Natural killer cell (primary cell): ENCODE results near the gene ZNF521. TPM values are rescaled to one million over a fixed set of nuclear protein-coding genes. Genes with fewer than 3 reads are reported as not detected.

ENCODE experiments used
- ATAC-seq, 3 donors: fragments of 150-1000 bp in 2 of 3; fragments of 200-7000 bp in 1 of 3; cut with Tn5 transposase; 1 replicate in 1 of 3; 2 replicates in 2 of 3; pipeline ENCODE4 v1.10.0; 2021; ENCODE audit warnings: mild to moderate bottlenecking in 2 of 3, moderate library complexity in 2 of 3
- DNase-seq, 2 donors: peaks; one replicate each; pipeline versions ENCODE4 v3.0.0 to v3.0.0-alpha.2; 2013 to 2021; ENCODE audit warnings: mixed read lengths in 1 of 2
- H3K27ac ChIP-seq: one replicate; pipeline ENCODE4 v1.5.1; 2013; ENCODE audit warnings: mild to moderate bottlenecking, low read length
- H3K27me3 ChIP-seq: one replicate; pipeline ENCODE4 v1.6.1; 2013; ENCODE audit warnings: low read length; ENCODE audit not compliant: control insufficient read depth, insufficient read depth
- H3K36me3 ChIP-seq: one replicate; pipeline ENCODE4 v1.6.1; 2013; ENCODE audit warnings: low read length; ENCODE audit not compliant: control insufficient read depth, insufficient read depth
- H3K4me1 ChIP-seq: one replicate; pipeline ENCODE4 v1.6.1; 2013; ENCODE audit warnings: low read length; ENCODE audit not compliant: control insufficient read depth, insufficient read depth
- H3K4me3 ChIP-seq: one replicate; pipeline ENCODE4 v1.5.1; 2013; ENCODE audit warnings: low read length
- H3K9me3 ChIP-seq: one replicate; pipeline ENCODE4 v1.6.1; 2013; ENCODE audit warnings: low read length; ENCODE audit not compliant: control insufficient read depth, insufficient read depth
- H3K27ac Mint-ChIP-seq, 2 donors: one replicate each; pipeline ENCODE4 v1.8.0; 2022; ENCODE audit warnings: mild to moderate bottlenecking in 2 of 2, mixed read lengths in 2 of 2, moderate library complexity in 1 of 2
- H3K27me3 Mint-ChIP-seq, 2 donors: one replicate each; pipeline ENCODE4 v1.8.0; 2022; ENCODE audit warnings: low read depth in 2 of 2, mixed read lengths in 2 of 2
- H3K36me3 Mint-ChIP-seq: one replicate; pipeline ENCODE4 v1.8.0; 2022; ENCODE audit warnings: mixed read lengths
- H3K4me1 Mint-ChIP-seq, 2 donors: one replicate each; pipeline ENCODE4 v1.8.0; 2022; ENCODE audit warnings: mixed read lengths in 2 of 2
- H3K4me3 Mint-ChIP-seq: one replicate; pipeline ENCODE4 v1.8.0; 2022; ENCODE audit warnings: mild to moderate bottlenecking, moderate library complexity, mixed read lengths
- H3K9me3 Mint-ChIP-seq, 2 donors: one replicate each; pipeline ENCODE4 v1.8.0; 2022; ENCODE audit warnings: mixed read lengths in 2 of 2
- CTCF ChIP-seq: fragments of 200-600 bp; IDR thresholded peaks from one replicate; pipeline ENCODE4 v1.8.0; 2022; ENCODE audit warnings: antibody characterized with exemption
- WGBS: methylation state at CpG from one replicate; pipeline ENCODE4 v1.1.7; 2013; ENCODE audit warnings: missing lambda C conversion rate; ENCODE audit not compliant: insufficient coverage; 5-methylcytosine and 5-hydroxymethylcytosine counted together
- intact Hi-C: fragments of 100-400 bp; cut with micrococcal nuclease; formaldehyde crosslinking; loops from one replicate; pipeline ENCODE4 v1.14.2; 2022
- total RNA-seq, 4 donors: library from RNA; stranded (reverse); fragments of 120-200 nt in 1 of 4; gene quantifications; one replicate each; pipeline versions ENCODE4 v1.2.3 to v1.2.4, GENCODE V29; 2013 to 2022

ZNF521 gene
- total RNA-seq, 3 donors from 2014 or later (not counting 1 experiment from before 2014, with no cell fraction given), result 0.19 to 3.5 (median 0.54) TPM

GRCh38 chr18:25153426-25153825, 198.5 kb downstream of the ZNF521 start:
- no peak for ATAC-seq
- no peak overlapping the region for H3K27ac Mint-ChIP-seq
- DNase-seq, result no peak
- intact Hi-C loops, result no loop called here
- no peaks in the 10 kb centered on the region for H3K9me3 ChIP-seq
- no peak overlapping the region for H3K4me3 Mint-ChIP-seq
- peaks cover 10% of the 10 kb centered on the region for H3K36me3 Mint-ChIP-seq
- H3K4me3 ChIP-seq, result no peak overlapping the region
- WGBS, result 91% methylated on average over 6 of the region's 6 CpGs
- peaks cover 3 to 7% of the 10 kb centered on the region in 2 donors for H3K27me3 Mint-ChIP-seq
- no peaks in the 10 kb centered on the region for H3K27me3 ChIP-seq
- no peaks in the 10 kb centered on the region for H3K4me1 ChIP-seq
- no peaks in the 10 kb centered on the region for H3K36me3 ChIP-seq
- H3K4me1 Mint-ChIP-seq, result no peaks in the 10 kb centered on the region
- peaks cover 2 to 8% of the 10 kb centered on the region in 2 donors for H3K9me3 Mint-ChIP-seq
- H3K27ac ChIP-seq, result no peak overlapping the region
- no peak for TF ChIP-seq CTCF

- Mint-ChIP-seq H3K27me3 (peaks cover 3 to 7% of the 10 kb centered on the region in 2 donors), H3K27ac (no peak overlapping the region), H3K36me3 (no peaks in the 10 kb centered on the region), H3K4me1 (no peaks in the 10 kb centered on the region), H3K9me3 (peaks cover 2% of the 10 kb centered on the region in 2 donors), H3K4me3 (no peak overlapping the region)
- ATAC-seq (no peak), DNase-seq (no peak)
- no peak for TF ChIP-seq CTCF
- Histone ChIP-seq H3K4me3 (no peak overlapping the region), H3K27ac (no peak overlapping the region), H3K4me1 (no peaks in the 10 kb centered on the region), H3K9me3 (no peaks in the 10 kb centered on the region), H3K27me3 (no peaks in the 10 kb centered on the region), H3K36me3 (no peaks in the 10 kb centered on the region)
- 97% methylated on average over 4 of the region's 5 CpGs for WGBS
- intact Hi-C loops, result no loop called here
Measured at GRCh38 chr18:25147877-25148488, 204.0 kb downstream of the ZNF521 start.

- Mint-ChIP-seq H3K4me3 (no peak overlapping the region), H3K4me1 (no peaks in the 10 kb centered on the region), H3K27ac (no peak overlapping the region), H3K27me3 (peaks cover 3 to 7% of the 10 kb centered on the region in 2 donors), H3K9me3 (peaks cover 2% of the 10 kb centered on the region in 2 donors), H3K36me3 (no peaks in the 10 kb centered on the region)
- DNase-seq, result no peak
- ATAC-seq, result no peak
- Histone ChIP-seq H3K36me3 (no peaks in the 10 kb centered on the region), H3K4me1 (no peaks in the 10 kb centered on the region), H3K27ac (no peak overlapping the region), H3K9me3 (no peaks in the 10 kb centered on the region), H3K27me3 (no peaks in the 10 kb centered on the region), H3K4me3 (no peak overlapping the region)
- intact Hi-C loops, result no loop called here
- no peak for TF ChIP-seq CTCF
- 43% methylated on average over 2 of the region's 2 CpGs for WGBS
Measured at GRCh38 chr18:25146512-25146910, 205.5 kb downstream of the ZNF521 start.
